Non-pigmented ciliary epithelial cell (primary cell): ENCODE measurements around the gene C12orf43.

Experiments
- DNase-seq: peaks from one replicate; pipeline ENCODE4 v3.0.0-alpha.2; 2010; ENCODE audit warnings: low read depth

The C12orf43 gene

DNA sequence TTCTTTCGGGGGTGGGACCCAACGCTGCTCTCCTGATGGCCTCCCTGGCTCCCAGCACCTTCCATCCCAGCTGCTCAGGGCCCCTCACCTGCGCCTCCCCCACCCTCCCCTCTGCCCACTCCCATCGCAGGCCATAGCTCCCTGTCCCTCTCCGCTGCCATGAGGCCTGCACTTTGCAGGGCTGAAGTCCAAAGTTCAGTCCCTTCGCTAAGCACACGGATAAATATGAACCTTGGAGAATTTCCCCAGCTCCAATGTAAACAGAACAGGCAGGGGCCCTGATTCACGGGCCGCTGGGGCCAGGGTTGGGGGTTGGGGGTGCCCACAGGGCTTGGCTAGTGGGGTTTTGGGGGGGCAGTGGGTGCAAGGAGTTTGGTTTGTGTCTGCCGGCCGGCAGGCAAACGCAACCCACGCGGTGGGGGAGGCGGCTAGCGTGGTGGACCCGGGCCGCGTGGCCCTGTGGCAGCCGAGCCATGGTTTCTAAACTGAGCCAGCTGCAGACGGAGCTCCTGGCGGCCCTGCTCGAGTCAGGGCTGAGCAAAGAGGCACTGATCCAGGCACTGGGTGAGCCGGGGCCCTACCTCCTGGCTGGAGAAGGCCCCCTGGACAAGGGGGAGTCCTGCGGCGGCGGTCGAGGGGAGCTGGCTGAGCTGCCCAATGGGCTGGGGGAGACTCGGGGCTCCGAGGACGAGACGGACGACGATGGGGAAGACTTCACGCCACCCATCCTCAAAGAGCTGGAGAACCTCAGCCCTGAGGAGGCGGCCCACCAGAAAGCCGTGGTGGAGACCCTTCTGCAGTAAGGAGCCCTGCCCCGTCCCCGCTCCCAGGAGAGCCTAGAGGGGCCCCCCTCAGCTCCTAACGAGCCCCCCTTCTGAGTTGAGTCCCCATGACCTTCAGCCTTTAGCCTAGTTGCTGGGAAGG, 37.7 kb downstream of the C12orf43 start, which contains the start of gene HNF1A:
Gene HNF1A (plus strand): TSS at position 248 of the 924 bp plus-strand sequence. CDS start 226 bp downstream, at position 474.
- no peak for DNase-seq

DNA sequence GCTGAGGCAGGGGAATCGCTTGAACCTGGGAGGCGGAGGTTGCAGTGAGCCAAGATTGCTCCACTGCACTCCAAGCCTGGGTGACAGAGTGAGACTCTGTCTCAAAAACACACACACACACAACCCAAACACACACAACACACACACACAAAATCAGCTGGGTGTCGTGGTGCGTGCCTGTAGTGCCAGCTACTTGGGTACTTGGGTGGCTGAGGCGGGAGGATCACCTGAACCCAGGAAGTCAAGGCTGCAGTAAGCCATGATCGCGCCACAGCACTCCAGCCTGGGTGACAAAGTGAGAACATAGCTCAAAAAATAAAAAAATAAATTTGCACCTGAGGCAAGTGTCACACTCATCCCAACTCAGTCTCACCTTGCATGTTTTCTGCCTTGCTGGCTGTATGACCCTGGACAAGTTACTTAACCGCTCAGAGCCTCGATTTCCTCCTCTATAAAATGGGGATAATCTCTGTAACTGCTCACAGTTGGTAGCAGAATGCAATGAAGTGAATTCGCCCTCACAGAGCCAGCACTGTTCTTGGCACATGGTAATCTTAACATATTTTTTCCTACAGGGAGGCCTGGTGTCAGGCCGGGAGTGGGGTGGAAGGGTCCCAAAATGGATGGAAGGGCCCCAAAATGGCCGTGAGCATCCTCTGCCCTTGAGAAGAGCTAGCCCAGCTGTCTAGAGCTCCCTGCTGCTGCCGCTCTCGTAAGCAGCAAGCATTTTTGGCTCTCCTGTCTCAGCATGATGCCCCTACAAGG, 38.6 kb downstream of the C12orf43 start:
- no peak for DNase-seq

DNA sequence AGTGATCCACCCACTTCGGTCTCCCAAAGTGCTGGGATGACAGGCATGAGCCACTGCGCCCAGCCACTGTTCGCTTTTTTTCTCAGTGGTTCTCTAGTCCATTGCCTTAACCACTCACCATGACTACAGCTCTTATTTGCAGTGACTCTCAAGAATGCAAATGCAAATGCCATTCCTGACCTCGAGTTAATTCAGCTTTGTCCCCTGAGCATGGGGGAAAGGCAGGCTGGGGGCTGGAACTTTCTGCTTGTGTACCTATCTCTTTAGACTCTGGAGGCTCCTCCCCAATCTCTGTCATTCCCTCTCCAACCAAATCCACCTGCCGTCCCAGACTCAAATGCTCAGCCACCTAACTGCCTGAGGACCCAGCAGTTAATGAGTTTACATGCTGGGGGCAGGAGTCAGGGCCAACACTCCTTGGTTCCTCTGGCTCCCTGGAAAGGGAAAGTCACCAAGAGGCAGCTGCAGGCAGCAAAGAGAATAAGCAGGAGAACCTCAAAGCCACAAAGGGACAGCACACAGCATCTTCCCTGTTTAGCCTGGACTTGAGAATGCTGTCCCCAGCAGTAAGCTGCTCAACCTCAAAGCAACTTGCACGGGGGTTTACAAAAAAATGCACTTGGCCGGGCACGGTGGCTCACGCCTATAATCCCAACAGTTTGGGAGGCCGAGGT, 43.3 kb downstream of the C12orf43 start:
- DNase-seq = no peak

DNA sequence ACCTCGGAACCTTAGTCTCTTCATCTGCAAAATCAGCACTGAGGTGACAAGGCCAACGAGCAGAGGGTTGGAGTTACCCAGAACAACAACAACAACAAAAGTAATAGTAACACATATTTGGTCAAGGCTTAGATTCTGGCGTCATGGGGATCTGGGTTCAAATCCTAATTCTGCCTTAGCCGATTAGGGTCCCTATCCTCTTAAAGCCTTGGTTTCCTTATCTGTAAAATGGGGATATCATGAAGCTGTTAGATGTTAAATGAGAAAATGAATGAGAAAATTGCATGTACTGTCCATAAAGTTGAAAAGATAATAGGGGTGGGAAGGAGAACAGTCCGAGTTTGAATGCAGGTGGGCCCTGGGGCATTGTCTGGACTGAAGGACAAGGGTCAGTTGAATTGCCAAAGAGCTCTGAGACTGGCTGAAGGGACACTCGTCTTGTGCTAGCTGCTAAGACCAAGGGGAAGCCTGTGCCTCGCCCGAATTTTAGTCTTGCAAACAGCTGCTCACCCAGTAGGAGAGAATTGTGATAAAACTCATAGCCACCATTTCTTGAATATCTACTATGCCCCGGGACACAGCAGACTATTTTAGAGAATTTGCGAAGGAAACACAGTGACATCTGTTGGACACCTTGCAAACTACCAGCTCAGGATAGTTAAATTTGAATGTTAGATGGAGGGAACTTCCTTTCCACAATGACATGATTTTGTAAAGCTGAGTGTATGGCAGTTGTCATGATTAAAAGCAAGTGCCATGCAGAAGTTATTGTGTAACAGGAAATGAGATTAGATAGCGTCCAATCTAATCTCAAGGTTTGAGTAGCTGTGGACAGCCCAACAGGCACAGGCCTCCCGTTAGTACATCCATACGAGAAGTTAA, 44.7 kb downstream of the C12orf43 start:
- peak; percentile 19 for DNase-seq

- no peak for DNase-seq
Measured at GRCh38 chr12:120970310-120970709, 46.0 kb downstream of the C12orf43 start.

- no peak for DNase-seq
Measured at GRCh38 chr12:120965534-120966091, 50.7 kb downstream of the C12orf43 start.

DNA sequence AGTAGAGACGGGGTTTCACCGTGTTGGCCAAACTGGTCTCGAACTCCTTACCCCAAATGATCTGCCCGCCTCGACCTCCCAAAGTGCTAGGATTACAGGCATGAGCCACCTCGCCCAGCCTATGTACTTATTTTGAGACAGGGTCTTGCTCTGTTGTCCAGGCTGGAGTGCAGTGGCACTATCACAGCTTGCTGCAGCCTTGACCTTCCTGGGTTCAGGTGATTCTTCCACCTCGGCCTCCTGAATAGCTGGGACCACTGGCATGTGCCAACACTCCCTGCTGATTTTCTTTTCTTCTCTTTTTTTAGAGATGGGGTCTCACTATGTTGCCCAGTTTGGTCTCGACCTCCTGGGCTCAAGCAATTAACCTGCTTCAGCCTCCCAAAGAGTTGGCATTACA, 52.0 kb downstream of the C12orf43 start:
- DNase-seq = no peak

- no peak for DNase-seq
Measured at GRCh38 chr12:120962532-120963020, 53.7 kb downstream of the C12orf43 start.

DNA sequence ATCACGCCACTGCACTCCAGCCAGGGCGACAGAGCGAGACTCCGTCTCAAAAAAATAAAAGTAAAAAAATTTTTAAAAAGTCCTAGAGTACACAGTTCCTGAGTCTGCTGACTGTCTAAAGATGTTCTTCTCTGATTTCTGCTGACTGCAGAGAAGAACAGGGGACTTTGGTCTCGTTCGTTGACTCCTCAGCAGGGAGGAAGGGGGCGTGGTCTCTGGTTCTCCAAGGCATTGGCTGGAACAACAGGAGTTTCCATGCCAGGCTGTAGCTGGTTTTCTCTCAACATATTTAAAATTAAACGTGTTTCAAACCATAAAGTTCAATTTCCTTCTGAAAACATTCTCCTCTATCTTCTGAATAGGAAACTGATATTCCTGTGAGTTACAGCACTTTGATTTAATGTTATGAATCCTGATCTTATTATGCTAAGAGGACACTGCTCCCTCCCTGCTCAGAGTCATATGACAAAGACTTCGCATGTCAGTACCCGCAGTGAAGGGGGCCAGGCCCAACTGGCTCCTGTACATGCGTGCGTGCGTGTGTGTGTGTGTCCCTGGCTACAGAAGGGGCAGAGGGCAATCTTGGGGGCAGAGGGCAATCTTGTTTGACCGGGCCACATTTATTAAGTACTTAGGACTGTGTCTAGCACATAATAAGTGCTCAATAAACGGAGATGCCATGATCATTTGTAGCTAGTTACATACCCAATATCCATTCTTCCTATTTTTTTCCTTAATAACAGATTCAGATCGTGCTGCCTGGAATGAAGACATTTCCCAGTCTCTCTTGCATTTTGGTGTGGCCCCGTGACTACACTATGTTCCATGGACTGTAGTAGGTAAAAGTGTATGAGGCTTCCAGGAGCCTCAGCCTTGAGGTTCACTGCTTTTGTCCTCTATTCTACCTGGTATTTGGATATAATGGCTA, 54.4 kb downstream of the C12orf43 start:
- DNase-seq = no peak

GRCh38 chr12:120960657-120961056, 55.6 kb downstream of the C12orf43 start:
- no peak for DNase-seq

GRCh38 chr12:120959111-120959878, 57.0 kb downstream of the C12orf43 start:
- no peak for DNase-seq

GRCh38 chr12:120956579-120957300, 59.5 kb downstream of the C12orf43 start:
- no peak for DNase-seq

DNA sequence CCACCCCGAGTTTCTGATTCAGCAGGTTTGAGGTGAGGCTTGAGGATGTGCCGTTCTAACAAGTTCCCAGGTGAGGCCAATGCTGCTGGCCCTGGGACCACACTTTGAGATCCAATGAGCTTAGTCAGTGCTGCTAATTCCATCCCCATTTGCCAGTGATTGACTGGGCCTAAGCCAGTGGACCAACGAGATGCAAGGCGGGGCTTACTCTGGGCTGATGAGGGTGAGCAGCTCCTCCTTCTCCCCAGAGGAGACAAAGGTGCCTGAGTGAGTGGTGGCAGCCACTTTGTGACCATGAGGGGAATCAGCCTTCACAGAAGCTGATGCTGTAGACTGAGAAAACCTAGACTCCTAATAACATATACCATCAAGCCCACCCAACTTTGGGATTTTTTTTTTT, 61.1 kb downstream of the C12orf43 start:
- no peak for DNase-seq

- DNase-seq = no peak
Measured at GRCh38 chr12:120950807-120951206, 65.5 kb downstream of the C12orf43 start.
